LHCN-M2 (cell line): ENCODE data around the gene VCL. TPM values are rescaled to one million over a fixed set of nuclear protein-coding genes. Genes with fewer than 3 reads are reported as not detected.
"Not testable (repeated sequence)": the region's sequence is repeated elsewhere in the genome, so short reads cannot be mapped to it uniquely, and the experiment has no call there.

ENCODE experiments used
- DNase-seq: peaks from one replicate; pipeline ENCODE4 v3.0.0-alpha.2; 2012; ENCODE audit warnings: low read depth
- total RNA-seq: library from RNA; depleted of rRNA; stranded (reverse); fragments of >200 nt; gene quantifications from 2 replicates; pipeline ENCODE4 v1.2.3, GENCODE V29; 2014

The VCL gene
- total RNA-seq, 1 experiment from 2014 or later, result 163 TPM

DNA sequence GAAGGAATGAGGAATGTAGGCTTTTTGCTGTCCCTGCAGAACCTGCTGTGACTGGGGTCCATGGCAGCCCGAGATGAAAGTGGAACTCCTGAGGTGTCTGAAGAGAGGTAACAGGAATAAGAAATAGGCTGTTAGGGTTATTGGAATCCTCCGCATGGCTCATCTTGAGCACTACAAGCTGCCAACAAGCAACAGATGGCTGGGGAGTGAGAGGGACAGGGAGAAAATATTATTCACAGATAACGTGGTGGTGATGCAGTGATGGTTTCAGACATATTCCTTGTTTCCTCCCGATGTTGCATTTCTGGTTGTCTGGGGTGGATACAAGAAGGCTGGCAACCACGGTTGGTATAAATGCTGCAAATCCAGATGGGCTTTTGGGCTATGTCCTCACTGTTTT is 106.6 kb downstream of the VCL start:
- no peak for DNase-seq

DNA sequence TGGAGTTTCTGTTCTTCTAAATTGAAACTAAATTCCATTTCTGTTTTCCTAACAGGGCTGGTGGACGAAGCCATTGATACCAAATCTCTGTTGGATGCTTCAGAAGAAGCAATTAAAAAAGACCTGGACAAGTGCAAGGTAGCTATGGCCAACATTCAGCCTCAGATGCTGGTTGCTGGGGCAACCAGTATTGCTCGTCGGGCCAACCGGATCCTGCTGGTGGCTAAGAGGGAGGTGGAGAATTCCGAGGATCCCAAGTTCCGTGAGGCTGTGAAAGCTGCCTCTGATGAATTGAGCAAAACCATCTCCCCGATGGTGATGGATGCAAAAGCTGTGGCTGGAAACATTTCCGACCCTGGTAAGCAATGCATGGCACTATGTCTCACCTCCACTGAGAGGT is 107.1 kb downstream of the VCL start:
- no peak for DNase-seq

DNA sequence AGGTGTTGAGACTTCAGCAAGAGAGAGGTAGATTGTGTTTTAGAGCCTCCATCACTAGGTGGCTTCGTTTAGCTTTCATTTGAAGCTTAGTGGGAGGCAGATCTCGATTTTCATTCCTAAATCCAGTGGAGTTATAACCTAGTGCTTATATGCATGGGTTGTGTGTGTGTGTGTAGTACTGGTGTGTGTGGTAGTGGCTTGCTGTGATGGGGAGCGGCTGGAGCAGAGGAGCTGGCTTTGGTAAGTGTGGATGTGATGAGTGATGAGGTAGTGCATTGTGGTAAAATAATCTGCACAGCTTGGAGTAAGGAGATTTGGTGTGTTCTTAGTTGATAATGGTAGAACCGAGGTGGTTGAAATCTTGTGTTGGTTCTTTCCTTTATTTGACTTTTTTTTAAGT is 109.5 kb downstream of the VCL start:
- DNase-seq, result no peak

DNA sequence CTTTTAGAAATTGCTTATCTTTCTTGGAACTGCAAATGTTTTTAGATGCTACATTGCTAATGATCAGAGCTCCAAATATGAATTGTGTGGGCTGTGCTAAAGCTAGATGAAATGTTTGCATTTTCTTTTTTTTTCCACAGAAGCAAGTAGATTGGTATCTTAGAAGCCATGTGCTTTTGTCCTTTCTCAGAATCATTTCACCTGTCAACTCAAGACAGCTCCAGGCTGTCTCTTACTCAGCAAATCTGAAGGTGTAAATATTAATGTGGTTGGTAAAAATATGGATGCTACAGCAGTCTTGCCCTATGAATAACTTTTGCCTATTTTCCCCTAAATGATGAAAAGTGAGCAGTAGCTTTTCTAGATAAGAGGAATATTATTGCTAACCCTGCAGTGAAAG is 111.5 kb downstream of the VCL start:
- DNase-seq, result no peak

DNA sequence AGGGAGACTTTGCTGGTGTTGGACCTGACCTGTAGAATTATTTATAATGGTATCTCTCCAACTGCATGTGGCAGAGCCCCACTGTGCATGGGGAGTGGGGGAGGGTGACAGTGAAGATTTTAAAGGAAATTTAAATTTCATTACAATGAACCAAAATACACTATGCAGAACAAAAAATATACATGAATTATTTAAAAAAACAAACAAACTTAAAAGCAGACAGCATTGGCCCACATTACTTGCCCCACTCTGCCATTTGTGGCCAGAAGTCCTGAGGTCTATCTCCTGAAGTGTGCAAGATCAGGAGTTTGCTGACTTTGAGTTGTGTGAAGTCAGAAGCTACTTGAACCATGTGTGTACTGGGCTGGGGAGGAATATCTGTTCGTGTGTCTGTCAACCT is 112.2 kb downstream of the VCL start:
- no peak for DNase-seq

DNA sequence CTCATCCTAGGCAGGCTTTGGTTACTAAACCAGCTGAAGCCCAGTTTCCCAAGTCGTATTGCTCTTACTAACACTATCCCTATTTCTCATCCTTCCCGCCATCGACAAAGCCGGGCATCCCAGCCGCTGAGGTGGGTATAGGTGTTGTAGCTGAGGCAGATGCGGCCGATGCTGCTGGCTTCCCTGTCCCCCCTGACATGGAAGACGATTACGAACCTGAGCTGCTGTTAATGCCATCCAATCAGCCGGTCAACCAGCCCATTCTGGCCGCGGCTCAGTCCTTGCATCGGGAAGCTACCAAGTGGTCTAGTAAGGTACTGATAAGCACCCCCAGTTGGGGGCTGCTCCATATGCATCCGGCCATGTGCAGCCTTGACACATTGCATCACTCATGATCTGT is 113.9 kb downstream of the VCL start:
- DNase-seq, result no peak

DNA sequence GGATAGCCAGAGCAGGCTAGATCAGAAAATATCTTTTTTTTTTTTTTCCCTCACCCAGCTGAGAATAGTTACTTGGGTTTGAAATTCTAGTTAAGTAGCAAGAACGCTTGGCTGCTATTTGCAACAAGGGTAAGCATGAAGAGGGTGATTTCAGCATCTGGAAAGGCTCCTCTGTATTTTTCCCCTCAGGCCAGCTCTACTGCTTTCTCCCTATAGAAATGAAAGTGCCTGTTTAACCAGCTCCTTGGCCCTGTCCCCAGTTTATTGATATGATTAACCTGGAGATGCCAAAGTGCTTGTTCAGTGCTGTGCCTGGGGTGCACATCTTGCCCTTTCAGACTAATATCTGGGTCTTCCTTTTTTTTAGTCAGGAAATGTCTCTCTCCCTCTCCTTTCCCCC is 115.6 kb downstream of the VCL start:
- DNase-seq, result no peak

DNA sequence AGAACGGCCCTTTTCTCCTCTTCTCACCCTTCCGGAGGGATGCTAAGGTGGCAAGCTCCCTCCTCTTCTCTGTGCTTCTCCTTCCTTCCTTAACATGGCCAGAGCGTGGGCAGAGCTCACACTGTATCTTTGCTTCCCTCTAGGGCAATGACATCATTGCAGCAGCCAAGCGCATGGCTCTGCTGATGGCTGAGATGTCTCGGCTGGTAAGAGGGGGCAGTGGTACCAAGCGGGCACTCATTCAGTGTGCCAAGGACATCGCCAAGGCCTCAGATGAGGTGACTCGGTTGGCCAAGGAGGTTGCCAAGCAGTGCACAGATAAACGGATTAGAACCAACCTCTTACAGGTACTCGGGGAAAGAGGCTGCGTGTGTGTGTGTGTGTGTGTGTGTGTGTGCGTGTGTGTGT is 116.1 kb downstream of the VCL start:
- no peak for DNase-seq

DNA sequence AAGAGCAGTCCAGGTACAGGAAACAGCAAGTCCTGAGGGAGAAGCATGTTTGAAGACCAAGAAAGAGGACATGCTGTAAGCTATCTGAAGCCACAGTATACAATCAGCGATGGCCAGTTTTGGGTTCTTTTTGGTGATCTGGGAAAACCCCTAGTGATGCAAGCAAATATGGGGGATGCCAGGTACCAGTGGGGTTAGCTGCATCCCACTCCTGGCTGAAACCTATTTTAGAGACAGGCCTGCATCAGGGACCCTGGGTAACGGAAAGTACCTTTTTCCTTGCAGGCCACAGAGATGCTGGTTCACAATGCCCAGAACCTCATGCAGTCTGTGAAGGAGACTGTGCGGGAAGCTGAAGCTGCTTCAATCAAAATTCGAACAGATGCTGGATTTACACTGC is 119.8 kb downstream of the VCL start:
- DNase-seq, result no peak

DNA sequence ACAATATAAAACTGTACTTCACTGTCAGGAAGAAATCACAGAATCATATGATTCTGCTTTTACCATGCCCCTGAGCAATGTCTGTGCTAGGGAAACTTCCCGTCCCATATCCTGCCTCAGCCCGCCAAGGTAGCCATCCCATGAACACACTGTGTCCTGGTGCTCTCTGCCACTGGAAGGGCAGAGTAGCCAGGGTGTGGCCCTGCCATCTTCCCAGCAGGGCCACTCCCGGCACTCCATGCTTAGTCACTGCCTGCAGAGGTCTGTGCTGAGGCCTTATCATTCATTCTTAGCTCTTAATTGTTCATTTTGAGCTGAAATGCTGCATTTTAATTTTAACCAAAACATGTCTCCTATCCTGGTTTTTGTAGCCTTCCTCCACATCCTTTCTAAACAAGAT is 120.9 kb downstream of the VCL start:
- peak; percentile 32 for DNase-seq

DNA sequence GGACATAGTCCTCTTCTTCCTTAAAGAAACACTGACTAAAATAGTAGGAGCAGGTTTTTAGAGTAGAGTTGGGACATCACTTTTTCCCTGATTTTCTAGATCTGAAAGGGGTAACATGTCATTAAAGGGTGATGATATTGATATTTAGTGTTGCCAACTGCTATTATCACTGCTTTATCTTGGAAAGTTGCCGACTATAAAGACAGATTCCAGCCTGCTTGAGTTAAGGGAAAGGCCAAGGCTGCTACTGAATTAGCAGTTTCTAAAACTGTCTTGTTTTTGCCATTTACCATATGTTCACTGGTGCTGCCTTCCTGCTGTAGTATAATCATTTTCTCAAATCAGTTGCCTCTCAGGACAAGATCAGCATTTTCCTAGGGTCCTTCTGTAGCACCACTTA is 123.0 kb downstream of the VCL start:
- DNase-seq, result no peak

DNA sequence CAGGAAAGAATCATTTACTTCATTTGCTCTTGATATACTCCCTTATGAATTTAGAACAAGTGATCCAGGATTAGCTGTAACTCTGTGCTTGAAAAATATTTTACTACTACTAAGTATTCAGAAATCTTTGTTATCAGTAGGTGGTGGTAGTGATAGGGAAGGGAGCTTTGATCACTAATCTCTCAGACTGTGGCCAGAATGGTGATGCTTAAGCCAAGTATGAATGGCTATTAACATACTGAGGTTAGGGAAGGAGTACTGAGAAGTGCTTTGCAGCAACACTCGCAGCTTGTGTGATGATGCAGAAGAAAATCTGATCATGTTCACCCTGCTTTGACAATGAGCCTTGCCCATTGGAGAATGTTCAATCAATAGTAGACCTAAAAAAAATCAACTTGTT is 123.5 kb downstream of the VCL start:
- no peak for DNase-seq

DNA sequence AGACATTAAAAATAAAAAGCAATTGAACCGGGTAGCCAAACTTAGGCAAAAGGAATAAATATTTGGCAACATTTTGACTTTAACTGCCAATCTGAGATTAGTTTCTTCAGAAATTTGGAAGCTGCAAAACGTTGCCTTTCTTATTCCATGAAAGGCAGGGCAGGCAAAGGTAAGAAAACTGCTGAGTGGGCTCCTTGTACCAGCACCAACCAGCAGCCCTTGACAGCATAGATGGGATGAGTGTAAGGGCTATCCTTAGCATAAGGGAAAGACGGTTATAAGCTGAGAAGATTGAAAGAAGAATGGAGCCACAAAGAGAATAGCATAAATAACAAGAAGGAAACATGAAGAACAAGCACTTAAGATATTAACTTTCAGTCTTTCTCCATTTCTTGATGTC is 124.1 kb downstream of the VCL start:
- DNase-seq, result no peak

DNA sequence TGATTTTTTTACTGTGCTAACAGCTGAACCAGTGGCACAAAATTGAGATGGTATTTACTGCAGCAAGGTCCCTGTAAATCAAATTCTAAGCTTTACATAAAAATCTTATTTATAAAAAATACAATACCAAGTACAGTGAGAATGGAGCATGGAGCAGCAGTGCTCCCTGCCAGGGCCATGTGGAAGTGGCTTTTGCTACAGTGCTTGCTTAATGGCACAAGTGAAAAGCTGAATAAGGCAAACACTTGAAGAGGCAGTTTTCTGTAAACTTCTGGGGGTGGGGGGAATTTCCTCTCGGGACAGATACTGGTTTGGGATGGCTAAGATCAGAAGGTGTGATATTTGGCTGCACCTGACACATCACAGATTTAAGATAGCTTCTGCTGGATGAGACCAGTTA is 125.2 kb downstream of the VCL start:
- DNase-seq, result no peak

DNA sequence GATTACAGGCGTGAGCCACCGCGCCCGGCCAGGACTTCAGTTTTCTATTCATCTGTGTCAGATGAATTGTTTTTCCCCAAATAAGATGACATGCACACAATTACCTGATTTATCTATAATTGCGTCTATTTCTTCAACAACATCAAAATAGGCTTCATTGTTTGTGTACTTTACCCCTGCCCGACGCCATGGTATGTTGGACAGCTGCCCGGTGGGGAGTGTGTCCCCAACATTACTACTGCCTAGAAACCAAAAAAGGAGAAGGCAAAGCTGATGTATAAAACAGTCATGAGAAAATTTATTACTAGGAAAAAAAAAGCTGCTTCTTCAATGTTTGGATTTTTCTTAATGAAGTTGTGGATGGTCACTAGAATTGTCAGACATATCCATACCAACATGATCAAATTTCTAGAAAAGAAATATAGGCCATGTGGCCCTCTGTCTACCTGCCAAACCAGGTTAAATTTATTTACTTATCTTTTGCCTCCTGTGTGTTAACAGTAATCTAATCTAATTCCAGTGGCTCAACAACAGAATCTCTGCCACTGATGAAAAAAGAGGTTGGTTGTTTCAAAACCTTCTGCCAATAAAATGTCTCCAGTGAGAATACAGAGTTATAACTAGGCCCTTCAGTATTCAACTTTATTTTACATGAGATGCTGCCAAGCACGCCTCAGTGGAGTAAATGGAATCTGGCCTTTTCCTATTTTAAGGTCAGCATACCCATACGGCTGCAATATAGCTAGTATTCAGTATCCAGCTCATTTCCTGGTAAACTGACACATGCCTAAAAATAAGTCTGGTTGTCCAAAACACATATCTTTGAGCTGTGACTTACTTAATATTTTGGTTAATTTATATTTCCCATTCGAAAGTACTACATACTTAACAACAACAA is 136.3 kb downstream of the VCL start:
- DNase-seq, result no peak

DNA sequence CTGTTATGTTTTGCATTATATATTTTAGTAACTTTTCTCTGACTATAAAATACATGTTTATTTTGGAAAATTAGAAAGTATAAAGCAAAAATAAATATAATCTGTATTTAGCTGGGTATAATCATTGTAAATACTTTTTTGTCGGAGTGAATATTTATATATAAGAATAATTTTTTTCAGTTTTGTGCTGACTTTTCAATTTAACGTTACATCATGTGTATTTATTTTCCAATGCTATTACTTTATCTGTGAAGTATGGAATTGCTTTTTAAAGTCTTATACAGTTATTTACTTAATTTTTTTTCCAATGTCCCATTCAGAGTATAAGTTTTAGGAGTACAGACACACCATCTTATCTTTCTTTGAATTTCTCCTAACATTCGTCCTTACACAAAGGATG is 137.5 kb downstream of the VCL start:
- DNase-seq, result no peak

DNA sequence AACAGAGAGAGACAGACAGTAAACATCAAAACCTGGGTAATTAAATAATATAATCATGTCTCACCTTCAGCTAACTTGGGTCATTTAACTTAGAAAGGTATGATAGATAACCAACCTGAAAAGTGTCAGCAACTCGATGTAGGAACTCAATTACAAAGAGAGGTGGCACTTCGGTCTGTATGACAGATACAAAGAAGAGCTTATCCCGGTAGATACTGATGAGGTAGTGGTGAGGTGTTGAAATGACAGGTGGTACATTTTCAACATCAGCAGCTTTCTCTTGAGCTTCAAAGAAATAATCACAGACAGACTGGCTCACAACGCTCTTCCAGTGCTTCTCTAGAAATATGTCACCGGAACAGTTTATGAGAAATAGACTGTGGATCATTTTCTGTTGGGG is 140.1 kb downstream of the VCL start:
- DNase-seq, result no peak

DNA sequence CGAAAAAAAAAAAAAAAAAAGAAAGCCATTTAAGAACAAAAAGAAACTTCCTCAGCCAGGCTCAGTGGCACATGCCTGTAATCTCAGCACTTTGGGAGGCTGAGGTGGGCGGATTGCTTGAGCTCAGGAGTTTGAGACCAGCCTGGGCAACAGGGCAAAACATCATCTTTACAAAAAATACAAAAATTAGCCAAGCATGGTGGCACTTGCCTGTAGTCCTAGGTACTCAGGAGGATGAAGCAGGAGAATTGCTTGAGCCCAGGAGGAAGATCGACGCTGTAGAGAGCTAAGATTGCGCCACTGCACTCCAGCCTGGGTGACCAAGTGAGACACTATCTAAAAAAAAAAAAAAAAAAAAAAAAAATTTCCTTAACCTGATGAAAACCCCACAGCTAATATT is 140.7 kb downstream of the VCL start:
- not testable (repeated sequence) for DNase-seq

DNA sequence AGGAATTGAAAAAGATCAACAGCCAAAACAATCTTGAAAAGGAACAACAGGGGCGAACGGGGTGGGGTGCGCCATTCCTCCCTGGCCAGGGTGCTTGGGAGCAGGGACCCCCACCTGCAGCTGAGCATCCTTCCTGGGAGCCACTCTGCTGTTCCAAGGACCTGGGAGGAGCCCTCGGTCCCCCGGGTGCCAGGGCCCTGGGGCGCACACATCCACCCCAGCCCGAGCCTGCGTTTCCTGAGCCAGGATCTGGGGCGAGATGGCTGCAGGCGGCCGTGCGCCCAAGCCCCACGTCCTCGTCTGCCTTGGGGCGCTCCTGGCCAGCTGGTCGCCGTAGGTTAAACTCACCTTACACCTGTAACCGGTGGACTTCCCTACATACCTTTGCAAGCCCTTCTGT is 142.1 kb downstream of the VCL start:
- DNase-seq, result no peak

DNA sequence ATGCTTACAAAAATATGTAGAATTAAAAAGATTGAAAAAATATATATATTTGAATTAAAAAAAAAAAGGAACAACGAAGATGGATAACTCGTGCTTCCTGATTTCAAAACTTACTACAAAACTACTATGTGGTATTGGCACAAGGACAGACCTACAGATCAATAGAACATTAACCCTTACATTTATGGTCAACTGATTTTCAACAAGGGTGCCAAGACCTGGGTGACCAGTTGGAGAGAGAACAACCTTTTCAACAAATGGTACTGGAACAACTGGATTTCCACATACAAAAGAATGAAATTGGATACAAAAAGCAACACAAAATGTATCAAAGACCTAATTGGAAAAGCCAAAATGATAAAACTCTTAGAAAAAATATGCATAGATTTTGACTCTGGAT is 142.6 kb downstream of the VCL start:
- no peak for DNase-seq

DNA sequence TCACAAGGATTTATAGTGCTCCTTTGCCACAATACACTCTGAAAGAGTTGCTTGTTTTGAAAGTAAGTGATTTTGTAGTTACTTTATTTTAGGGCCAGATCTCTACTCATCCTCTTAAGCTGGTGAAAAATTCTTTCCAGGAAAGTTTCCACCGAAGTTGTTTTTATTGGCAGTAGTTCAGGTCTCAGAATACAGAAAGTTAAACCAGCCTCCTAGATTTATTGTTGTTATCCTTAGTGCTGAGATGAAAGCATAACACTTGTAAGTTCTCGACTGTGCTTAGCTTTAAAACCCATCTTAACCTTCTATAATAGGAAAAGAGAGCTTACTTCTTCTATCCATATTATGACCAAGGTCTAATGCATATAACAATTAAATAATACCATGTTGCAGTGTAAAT is 147.2 kb downstream of the VCL start:
- peak; percentile 81 for DNase-seq

DNA sequence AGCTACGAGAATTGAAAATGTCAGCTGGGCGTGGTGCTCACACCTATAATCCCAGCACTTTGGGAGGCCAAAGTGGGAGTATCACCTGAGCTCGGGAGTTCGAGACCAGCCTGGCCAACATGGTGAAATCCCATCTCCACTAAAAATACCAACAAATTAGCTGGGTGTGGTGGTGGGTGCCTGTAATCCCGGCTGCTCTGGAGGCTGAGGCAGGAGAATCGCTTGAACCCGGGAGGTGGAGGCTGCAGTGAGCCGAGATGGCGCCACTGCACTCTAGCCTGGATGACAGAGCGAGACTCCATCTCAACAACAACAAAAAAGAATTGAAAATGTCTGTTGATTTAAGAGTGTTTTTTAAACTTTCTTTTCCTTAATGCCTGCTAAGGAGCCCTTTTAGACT is 149.1 kb downstream of the VCL start:
- not testable (repeated sequence) for DNase-seq

DNA sequence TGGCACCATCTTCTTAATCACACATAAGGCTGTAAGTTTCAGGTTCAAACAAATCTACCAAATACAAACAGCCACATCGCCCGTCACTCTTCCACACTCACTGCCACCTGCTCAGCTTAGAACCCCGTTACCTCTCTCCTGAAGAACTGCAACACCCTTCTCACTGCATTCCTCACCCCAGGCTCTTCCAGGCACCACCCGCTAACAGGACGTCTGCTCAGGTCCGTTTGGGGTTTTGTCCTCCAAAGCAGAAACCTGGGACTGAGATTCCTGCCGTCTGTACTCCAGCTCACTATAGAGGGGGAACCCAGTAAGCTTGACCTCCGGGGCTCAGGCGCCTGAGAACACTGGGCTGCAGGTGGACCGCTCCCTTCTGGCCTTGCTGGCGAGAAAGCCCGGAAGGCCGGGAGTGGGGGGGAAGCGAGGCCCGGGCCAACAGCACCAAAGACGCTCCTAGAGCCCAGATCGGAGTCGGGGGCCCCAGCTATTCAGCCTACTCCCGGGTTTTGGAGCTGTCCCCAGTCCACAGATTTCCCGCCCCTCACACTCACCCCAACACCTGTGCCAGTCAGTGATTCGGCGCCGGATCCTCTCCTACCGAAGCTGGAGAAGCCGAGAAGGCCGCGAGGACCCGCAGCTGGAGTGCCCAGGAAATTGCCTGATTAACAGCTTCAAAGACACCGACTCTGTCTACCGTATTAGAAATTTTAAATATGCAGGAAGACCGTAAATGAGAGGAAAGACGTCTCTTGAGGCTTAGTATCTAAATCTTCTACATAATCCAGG is 152.5 kb downstream of the VCL start, which contains the start of gene AP3M1:
AP3M1 (minus strand) TSS at position 625 of the 786 bp plus-strand sequence. CDS start 12,449 bp downstream, outside the sequence.
- peak; percentile 18 for DNase-seq
